Right cardiac atrium (tissue), 5 donors: Measurements from ENCODE around the gene PLPP3. TPM values are rescaled to one million over a fixed set of nuclear protein-coding genes. Genes with fewer than 3 reads are reported as not detected.

Source experiments
- ATAC-seq, 2 donors: fragments of 200-7000 bp; cut with Tn5 transposase; one replicate each; pipeline versions ENCODE4 v1.8.0 to v1.9.1; 2020; ENCODE audit warnings: moderate library complexity in 2 of 2, mild to moderate bottlenecking in 1 of 2
- DNase-seq, 3 donors: peaks; one replicate each; pipeline ENCODE4 v3.0.0-alpha.2; 2020
- H3K27ac ChIP-seq: one replicate; pipeline ENCODE4 v1.5.1; 2013; ENCODE audit warnings: mild to moderate bottlenecking, low read length, control low read depth, moderate library complexity
- H3K27me3 ChIP-seq: one replicate; pipeline ENCODE4 v1.6.1; 2013; ENCODE audit not compliant: control insufficient read depth, insufficient read depth
- H3K4me1 ChIP-seq: one replicate; pipeline ENCODE4 v1.6.1; 2013; ENCODE audit warnings: low read length; ENCODE audit not compliant: control insufficient read depth, insufficient read depth
- H3K4me3 ChIP-seq: one replicate; pipeline ENCODE4 v1.5.1; 2013; ENCODE audit warnings: low read length, control low read depth
- H3K9me3 ChIP-seq: one replicate; pipeline ENCODE4 v1.6.1; 2013; ENCODE audit warnings: low read length; ENCODE audit not compliant: control insufficient read depth
- WGBS: extraction: QIAGEN DNeasy Blood & Tissue Kit; methylation state at CpG from one replicate; pipeline ENCODE4 v1.1.7; 2013; 5-methylcytosine and 5-hydroxymethylcytosine counted together
- intact Hi-C, 4 donors: fragments of 100-400 bp; cut with DNase I; formaldehyde crosslinking; loops; one replicate each; pipeline versions ENCODE4 v1.11.0 to v1.14.0; 2022 to 2023
- polyA plus RNA-seq: library from polyadenylated mRNA; stranded (reverse); fragments of 200-250 nt; gene quantifications from one replicate; pipeline ENCODE4 v1.2.3, GENCODE V29; 2013
- total RNA-seq, 4 donors: library from RNA; stranded (reverse); fragmentation: NEBNext Ultra II Directional; extraction: Animal tissue kit (Norgen Biotek cat#: 25700); gene quantifications; one replicate each; pipeline ENCODE4 v1.2.1, GENCODE V29; 2021
- donor health status: healthy with polysubstance abuse.
- donor health status: DM: no; HTN: yes; CAD: no.
- donor health status: DM: no; HTN: no; CAD: no.
- donor health status: DM: no; HTN: yes; CAD: no; lungs with severe emphysema.
- donor health status: DM: yes; HTN: yes; CAD: no.

PLPP3 gene
- total and polyA plus RNA-seq, 5 donors = 47.7 to 120 (median 91.3) TPM

DNA sequence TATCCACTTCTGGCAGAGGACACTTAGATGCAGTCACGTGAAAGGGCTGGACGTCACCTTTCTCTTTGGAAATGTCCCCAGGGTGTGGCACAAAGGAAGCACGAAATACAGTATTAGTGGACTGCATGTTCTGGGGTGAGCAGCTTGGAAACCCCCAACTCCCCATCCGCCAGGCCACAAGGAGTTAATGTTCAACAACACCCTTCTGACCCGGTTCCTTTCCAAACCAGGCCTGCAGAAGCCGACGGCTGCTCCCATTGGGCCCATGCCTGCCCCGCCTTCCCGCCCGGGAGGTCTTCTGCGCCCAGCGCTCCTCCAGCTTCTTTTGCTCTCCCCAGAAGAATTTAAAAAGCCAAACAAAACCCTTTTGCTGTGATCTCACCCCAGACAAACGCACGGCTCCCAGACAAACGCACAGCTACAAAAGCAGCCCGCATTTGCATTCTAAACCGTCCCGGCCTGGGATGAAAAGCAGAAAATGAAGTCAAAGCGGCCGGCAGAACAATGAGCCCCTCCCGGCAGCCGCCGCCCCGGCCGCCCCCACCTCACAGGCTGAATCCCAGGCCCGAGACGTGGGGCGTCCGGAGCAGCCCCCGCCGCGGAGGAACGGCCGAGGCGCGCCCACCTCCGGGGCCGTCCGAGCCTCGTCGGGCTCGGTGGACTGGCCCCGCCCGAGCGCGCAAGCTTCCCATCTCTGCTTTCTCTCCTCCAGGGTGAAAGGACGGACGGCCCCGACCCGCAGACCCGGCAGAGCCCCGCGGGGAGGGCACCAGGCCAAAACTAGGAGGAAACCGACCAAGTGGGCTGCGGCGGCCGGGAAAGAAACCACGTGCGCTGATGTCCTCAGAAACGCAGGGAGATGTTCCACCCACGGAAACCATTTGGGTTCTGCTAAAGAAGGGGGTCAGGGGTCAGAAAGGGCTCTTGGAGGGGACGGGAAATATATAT, 101.9 kb downstream of the PLPP3 start:
- peak; percentile 91 to 94 for ATAC-seq

GRCh38 chr1:56473582-56474270, 105.6 kb downstream of the PLPP3 start:
- Histone ChIP-seq H3K4me1 (peaks cover 11% of the 10 kb centered on the region), H3K27ac (no peak overlapping the region), H3K4me3 (no peak overlapping the region), H3K27me3 (no peaks in the 10 kb centered on the region), H3K9me3 (no peaks in the 10 kb centered on the region)
- DNase-seq = peak in 1 of 3 donors; percentile 56
- intact Hi-C loops = loop anchor here in 1 of 4 donors (10.0 kb wide), 1 partner anchor 101 kb away; the partner anchor contains the start of gene PLPP3
- no peak for ATAC-seq
- WGBS = 42% methylated on average over 3 of the region's 3 CpGs

More for the DNA sequence above, 101.9 kb downstream of the PLPP3 start:
- Histone ChIP-seq H3K27ac (peak overlapping the region; percentile 88), H3K9me3 (no peaks in the 10 kb centered on the region), H3K27me3 (no peaks in the 10 kb centered on the region), H3K4me1 (peaks cover 11% of the 10 kb centered on the region), H3K4me3 (peak overlapping the region; percentile 88)
- DNase-seq = peak; percentile 79 to 91 (median 90)
- WGBS = 2% methylated on average over 62 of the region's 62 CpGs
- intact Hi-C loops = loop anchor here in 1 of 4 donors (10.0 kb wide), 1 partner anchor 97 kb away; the partner anchor contains the start of gene PLPP3

GRCh38 chr1:56472860-56473259, 106.5 kb downstream of the PLPP3 start:
- WGBS = 89% methylated on average over 3 of the region's 3 CpGs
- Histone ChIP-seq H3K27me3 (no peaks in the 10 kb centered on the region), H3K27ac (no peak overlapping the region), H3K4me3 (no peak overlapping the region), H3K9me3 (no peaks in the 10 kb centered on the region), H3K4me1 (peaks cover 8% of the 10 kb centered on the region)
- no peak for ATAC-seq
- intact Hi-C loops = loop anchor here in 1 of 4 donors (10.0 kb wide), 1 partner anchor 102 kb away; the partner anchor contains the start of gene PLPP3
- no peak for DNase-seq

- H3K4me1 ChIP-seq = peaks cover 5% of the 10 kb centered on the region
- no peak for DNase-seq
- no peaks in the 10 kb centered on the region for H3K27me3 ChIP-seq
- no peaks in the 10 kb centered on the region for H3K9me3 ChIP-seq
- H3K4me3 ChIP-seq = no peak overlapping the region
- intact Hi-C loops = loop anchor here in 1 of 4 donors (10.0 kb wide), 1 partner anchor 105 kb away; the partner anchor contains the start of gene PLPP3
- no peak overlapping the region for H3K27ac ChIP-seq
- WGBS = 55% methylated on average over 5 of the region's 5 CpGs
- peak; percentile 69 to 87 for ATAC-seq
Observed at GRCh38 chr1:56469640-56470371, 109.6 kb downstream of the PLPP3 start.

GRCh38 chr1:56468518-56468917, 110.8 kb downstream of the PLPP3 start:
- Histone ChIP-seq H3K4me3 (no peak overlapping the region), H3K27ac (no peak overlapping the region), H3K27me3 (no peaks in the 10 kb centered on the region), H3K4me1 (no peaks in the 10 kb centered on the region), H3K9me3 (no peaks in the 10 kb centered on the region)
- WGBS = 48% methylated on average over 7 of the region's 7 CpGs
- ATAC-seq (peak; percentile 39 to 67), DNase-seq (no peak)
- intact Hi-C loops = no loop called here

DNA sequence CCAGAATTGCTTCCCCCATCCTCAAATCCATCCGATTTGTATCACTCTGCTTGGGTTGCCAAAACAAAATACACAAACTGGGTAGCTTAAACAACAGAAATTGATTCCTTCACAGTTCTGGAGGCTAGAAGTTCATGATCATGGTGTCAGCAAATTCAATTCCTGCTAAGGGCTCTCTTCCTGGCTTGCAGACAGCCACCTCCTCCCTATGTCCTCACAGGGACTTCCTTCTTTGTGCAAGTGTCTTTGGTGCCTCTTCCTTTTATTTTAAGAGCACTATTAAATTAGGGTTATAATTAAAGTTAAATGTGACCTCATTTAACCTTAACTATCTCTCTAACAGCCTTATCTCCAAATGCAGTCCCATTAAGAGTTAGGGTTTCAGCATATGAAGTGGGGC, 112.8 kb downstream of the PLPP3 start:
- intact Hi-C loops = no loop called here
- H3K27me3 ChIP-seq = no peaks in the 10 kb centered on the region
- DNase-seq (no peak), ATAC-seq (no peak)
- H3K4me3 ChIP-seq = no peak overlapping the region
- 90% methylated on average over 1 of the region's 1 CpG for WGBS
- no peak overlapping the region for H3K27ac ChIP-seq
- no peaks in the 10 kb centered on the region for H3K9me3 ChIP-seq
- H3K4me1 ChIP-seq = no peaks in the 10 kb centered on the region

- ATAC-seq (no peak), DNase-seq (no peak)
- Histone ChIP-seq H3K27me3 (no peaks in the 10 kb centered on the region), H3K9me3 (no peaks in the 10 kb centered on the region), H3K4me3 (no peak overlapping the region), H3K27ac (no peak overlapping the region), H3K4me1 (no peaks in the 10 kb centered on the region)
- intact Hi-C loops = no loop called here
- WGBS = 91% methylated on average over 4 of the region's 4 CpGs
Observed at GRCh38 chr1:56464294-56464693, 115.1 kb downstream of the PLPP3 start.

DNA sequence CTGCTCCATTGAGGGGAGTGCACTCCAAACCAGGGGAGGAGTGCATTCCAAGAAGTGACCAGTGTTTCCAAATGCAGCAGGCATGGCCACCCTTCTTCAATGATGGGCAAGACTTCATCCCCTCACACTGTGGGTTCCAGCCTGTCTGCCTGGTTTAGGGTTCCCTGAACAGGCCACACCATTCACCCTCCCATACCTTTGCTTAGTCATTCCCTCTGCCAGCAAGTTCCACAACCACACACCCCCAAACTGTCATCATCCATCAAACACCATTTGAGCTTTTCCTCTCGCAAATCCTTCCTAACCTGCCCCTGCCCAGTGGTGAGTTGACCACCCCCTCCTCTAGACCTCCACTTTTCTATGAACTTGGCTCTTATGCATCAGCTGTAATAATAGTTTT, 116.0 kb downstream of the PLPP3 start:
- DNase-seq = no peak

GRCh38 chr1:56462209-56462608, 117.2 kb downstream of the PLPP3 start:
- ATAC-seq (no peak), DNase-seq (no peak)
- peaks cover 2% of the 10 kb centered on the region for H3K4me1 ChIP-seq
- H3K27ac ChIP-seq = no peak overlapping the region
- H3K9me3 ChIP-seq = no peaks in the 10 kb centered on the region
- whole genome bisulfite sequencing = 80% methylated on average over 3 of the region's 3 CpGs
- intact Hi-C loops = no loop called here
- no peaks in the 10 kb centered on the region for H3K27me3 ChIP-seq
- H3K4me3 ChIP-seq = no peak overlapping the region

More for the DNA sequence above, 116.0 kb downstream of the PLPP3 start:
- ATAC-seq = no peak
- intact Hi-C loops = no loop called here
- H3K9me3 ChIP-seq = no peaks in the 10 kb centered on the region
- no peaks in the 10 kb centered on the region for H3K27me3 ChIP-seq
- WGBS = 89% methylated on average over 1 of the region's 1 CpG
- H3K27ac ChIP-seq = no peak overlapping the region
- H3K4me3 ChIP-seq = no peak overlapping the region
- no peaks in the 10 kb centered on the region for H3K4me1 ChIP-seq

DNA sequence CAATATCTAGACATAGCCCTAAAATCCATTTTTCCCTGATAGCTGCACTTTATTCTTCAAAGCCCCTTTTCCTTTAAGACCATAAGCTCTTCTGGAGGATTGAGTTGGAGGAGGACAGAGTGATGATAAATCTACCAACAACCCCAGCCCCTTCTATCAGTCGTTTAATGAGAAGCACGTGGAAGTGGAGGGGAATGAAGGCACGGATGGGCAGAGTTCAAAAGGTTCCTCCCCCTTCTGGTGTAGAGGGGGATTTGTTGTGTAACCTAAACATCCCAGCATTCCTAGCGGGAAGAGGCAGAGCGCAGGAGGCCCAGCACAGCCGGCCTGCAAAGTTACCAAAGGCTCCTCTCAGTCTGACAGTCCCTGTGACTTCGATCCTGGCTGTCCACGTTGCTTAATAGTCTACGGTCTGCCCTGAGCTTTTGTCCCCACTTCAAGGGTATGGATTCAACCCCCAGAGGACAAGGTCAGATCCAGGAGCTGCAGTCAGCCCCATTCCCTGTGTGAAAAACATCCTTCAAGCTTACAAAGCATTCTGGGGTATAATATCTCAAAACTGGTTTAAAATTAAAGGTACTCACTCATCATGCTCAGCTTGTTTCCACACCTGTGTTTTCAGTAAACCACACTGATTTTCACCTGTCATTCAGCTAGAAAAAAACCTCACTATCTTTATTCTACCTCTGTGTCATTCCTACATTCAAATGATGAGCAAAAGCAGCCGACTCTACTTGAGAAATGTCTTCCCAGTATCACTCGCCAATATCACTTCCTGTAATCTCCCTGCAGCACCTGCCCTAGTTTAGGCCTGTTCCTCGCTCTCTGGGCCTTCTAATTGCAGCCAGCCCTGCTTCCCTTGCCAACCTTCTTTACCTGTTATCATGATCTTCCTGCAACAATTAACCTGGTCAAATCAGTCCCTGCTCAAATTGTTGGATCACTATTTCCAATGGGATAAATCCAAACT, 117.9 kb downstream of the PLPP3 start:
- Histone ChIP-seq H3K4me1 (peaks cover 4% of the 10 kb centered on the region), H3K27me3 (no peaks in the 10 kb centered on the region), H3K9me3 (no peaks in the 10 kb centered on the region), H3K4me3 (no peak overlapping the region), H3K27ac (no peak overlapping the region)
- 71% methylated on average over 12 of the region's 12 CpGs for WGBS
- DNase-seq (no peak), ATAC-seq (no peak)
- intact Hi-C loops = no loop called here
